GM21390 (cell line): ENCODE results near the gene CACNA2D2.

ENCODE experiments used
- ATAC-seq: cut with Tn5 transposase; IDR thresholded peaks from one replicate; pipeline ENCODE4 v1.9.1; 2021; ENCODE audit not compliant: unreplicated experiment

Gene CACNA2D2

DNA sequence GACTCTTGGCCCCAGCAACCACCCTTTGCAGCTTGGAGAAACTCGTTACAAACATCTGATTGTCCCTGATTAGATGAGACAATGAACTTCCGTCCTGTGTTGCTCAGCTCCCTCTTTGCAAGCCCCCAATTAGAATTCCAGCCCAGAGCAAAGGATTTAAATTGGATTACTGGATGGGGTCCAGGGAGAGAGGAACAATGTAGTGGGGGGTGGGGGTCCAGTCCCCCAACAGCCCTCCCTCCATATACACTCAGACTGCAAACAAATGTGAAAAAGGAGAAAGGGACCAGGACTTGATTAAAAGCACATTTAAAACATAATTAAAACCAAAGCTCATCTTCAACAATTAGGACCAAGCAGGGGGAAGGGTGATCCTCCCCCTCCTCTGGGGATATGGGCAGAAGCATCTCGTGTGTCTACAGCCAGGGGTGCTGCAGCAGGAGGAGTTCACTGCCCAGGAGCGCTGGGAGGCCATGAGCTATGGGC is 72.4 kb downstream of the CACNA2D2 start:
- no peak for ATAC-seq

DNA sequence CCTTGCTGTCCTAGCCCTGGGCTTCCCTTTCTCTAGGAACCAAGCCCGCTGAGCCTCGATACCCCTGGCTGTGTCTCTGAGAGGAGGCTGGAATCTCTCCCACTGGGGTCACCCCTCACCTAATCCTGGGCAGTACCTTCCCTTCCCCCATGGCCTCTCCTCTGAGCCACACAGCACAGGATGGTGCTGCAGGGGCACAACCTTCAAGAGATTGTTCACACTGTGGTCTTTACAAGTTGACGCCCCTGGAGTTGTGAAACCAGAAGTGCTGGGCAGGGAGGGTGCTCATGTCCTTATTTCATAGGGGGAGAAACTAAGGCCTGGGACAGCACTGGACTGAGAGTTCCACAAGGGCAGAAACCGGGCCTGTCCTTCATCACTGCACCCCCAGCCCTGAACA is 73.2 kb downstream of the CACNA2D2 start:
- no peak for ATAC-seq

GRCh38 chr3:50428007-50428633 is 75.3 kb downstream of the CACNA2D2 start:
- ATAC-seq, result no peak

DNA sequence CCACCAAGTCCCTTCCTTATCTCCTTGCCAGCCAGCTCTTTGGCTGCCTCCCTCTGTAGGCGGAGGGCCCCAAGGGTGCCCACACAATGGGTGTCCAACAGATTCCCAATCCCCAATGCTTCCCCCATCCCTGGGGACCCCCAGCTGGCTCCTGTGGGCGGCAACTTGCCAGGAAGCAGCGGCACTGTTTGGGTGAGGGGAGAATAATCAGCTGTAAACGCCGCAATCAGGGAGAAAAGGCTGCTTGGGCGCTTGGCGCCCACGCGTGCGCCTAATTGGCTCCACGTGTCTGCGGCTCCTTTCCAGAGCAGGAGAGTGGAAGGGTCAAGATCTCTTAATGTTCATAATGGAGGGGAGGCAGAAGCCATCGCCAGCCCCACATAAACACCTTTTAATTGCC is 76.2 kb downstream of the CACNA2D2 start:
- no peak for ATAC-seq

DNA sequence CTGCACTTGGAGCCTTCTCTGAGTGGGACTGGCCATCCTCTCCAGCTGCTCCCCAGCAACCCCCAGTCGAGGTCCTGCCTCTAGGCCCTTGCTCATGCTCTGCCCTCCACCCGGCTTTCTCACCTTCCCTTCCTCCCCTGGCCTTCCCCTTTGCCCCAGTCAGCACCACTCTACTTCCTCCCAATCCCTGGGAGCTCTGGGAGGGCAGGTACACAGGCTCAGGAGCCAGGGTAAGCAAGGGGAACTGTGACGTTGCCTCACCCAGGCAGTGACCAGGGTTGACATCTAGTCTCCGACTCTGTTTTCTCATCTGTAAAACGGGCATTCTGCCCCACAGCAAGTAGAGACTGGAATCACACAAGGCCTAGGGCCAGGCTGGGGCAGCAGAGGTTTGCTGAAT is 77.5 kb downstream of the CACNA2D2 start:
- no peak for ATAC-seq

DNA sequence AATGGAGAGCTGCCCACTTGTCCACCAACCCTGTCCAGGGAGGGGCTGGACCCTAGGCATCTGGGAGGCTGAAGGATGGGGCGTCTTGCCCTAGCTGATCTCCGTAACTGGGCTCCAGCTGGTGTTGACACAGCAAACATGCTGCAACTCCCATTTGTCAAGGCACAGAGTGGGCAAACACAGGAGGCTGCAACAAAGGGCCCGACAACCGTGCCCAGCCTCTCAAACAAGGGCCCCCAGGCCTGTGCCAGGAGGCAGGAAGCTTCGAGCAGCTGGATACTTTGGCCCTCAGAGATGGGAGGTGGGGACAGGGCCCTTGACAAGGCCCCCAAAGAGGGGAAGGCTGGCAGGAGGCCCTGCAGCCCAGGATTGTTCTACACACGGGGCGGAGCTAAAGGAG is 79.9 kb downstream of the CACNA2D2 start:
- no peak for ATAC-seq

DNA sequence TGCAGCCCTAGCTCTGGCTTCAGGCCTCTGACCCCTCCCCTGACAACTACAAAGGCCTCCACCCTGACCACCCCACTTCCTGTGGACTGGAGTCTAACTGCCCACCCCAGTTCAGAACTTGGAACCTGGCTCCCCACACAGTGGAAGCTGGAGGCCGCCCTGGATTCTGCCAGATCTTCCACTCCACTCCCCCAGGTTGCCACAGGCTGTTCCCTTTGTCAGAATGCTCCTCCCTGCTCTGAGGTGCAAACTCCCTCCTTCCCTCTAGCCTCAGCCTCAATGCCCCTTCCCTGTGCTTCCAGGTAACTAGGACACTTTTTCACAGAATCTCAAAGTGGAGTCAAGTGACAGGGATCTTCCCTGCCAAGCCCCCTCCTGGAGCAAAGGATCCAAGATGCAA is 81.3 kb downstream of the CACNA2D2 start:
- no peak for ATAC-seq

GRCh38 chr3:50419595-50420370 is 83.7 kb downstream of the CACNA2D2 start:
- no peak for ATAC-seq

- ATAC-seq, result no peak
Measured at GRCh38 chr3:50418850-50419249, 84.6 kb downstream of the CACNA2D2 start.

DNA sequence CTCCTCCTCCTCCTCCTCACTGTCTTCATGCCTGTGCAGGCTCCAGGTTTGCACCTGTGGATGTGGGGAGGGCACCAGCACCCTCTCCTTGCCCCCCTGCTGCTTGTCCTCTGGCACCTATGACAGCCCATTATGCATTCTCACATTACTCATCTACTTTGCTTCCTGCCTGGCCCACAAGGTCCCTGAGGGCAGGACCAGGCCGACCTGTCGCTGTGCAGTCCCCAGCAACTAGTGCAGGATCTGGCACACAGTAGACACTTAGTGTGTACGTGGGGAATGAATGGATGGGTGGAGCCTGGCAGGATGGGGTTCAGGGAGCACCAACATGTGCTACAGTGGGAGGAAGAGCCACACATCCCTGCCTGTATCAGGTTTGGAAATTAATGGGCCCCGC is 85.8 kb downstream of the CACNA2D2 start:
- no peak for ATAC-seq

DNA sequence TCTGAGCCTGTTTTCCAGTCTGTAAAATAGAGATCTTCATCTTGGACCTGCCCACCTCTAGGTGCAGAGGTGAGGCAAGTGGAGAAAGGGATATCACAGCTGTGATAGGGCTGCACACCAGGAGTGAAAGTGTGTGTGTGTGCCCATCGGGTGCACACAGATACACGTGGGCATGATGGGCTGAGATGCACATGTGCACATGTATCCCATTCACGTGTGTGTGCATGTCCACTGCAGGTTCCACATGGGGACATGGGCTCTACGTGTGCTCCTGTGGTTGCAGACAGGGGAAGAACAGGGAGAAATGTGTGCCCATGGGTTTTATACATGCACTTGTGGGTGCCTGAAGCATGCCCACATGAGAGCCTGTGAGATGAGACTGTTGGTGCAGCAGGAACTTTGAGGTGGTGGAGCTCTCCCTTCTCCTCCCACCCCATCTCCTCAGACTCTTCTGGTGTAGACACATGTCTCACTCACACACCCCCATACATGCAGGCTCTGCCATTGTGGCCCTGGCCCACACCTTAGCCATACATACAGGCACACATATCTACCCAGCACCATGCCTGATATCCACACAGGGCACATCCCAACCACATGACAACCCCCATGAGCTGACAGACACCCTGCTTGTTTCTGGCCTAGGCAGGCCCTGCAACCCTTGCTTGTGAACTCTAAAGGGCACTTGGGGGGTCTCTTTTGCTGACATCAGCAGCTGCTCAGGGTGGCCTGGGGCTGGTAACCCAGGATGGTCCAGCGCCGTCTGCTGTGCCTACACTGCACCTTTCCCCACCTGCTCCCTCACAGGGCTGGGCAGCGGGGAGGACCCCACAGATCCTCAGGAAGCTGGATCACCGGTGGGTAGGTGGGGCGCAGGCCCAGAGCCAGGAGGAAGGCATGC is 86.4 kb downstream of the CACNA2D2 start:
- no peak for ATAC-seq

DNA sequence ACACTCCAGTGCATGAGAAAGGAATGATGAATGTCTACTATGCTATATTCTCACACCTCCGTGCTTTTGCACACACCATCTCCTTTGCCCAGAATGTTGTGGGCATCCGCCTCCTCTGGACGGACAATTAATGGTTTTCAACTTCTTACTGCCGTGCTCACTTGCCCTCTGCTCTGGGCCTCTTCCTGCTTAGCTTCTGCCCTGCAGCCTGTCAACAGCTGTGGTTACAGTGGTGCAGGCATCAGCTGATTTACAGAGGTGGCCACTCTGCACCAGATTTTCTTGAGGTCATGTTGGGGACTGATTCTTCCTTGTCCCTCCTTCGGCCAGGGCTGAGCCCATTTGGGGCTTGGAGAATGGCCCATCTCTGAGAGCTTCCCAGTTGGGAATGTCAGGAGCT is 87.6 kb downstream of the CACNA2D2 start:
- ATAC-seq, result no peak

DNA sequence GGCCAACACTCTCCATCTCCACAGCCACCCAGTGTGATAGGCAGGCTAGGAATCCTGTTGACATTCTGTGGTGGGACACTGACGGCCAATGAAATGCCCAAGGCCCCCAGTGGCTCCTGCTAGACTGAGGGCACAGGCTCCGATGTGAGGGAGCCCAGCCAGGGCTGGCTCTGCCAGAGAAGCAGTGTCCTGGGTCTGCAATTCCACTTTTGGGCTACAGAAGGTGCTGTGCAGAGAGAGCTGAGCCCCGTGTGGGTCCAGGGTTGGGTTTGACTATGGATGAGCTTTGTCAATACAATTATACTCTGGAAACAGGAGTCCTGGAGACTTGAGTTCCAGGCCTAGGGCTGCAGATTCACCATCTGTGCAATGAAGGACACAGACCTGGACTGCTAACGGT is 88.4 kb downstream of the CACNA2D2 start:
- ATAC-seq, result no peak

GRCh38 chr3:50414616-50415015 is 88.8 kb downstream of the CACNA2D2 start:
- ATAC-seq, result no peak

- no peak for ATAC-seq
Measured at GRCh38 chr3:50412231-50412754, 91.1 kb downstream of the CACNA2D2 start.

DNA sequence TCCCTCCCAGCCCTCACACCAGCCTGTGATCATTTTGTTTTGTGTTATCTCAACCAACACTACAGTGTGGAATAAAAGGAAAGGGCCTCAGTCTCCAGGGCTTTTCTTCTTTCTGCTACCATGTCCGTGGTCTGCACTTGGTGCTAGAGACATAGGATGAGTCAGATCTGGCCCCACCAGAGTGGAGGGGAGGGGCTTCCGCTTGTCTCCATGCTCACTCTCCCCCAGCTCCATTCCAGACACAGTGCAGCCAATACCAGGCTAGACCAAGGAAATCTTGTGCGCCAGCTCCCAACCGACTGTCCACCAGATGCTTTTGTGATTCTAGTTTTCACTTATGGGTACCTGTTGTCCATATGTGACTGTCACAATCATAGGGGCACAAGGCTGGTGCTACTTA is 92.2 kb downstream of the CACNA2D2 start:
- ATAC-seq, result no peak

GRCh38 chr3:50410608-50411139 is 92.8 kb downstream of the CACNA2D2 start:
- ATAC-seq, result no peak

DNA sequence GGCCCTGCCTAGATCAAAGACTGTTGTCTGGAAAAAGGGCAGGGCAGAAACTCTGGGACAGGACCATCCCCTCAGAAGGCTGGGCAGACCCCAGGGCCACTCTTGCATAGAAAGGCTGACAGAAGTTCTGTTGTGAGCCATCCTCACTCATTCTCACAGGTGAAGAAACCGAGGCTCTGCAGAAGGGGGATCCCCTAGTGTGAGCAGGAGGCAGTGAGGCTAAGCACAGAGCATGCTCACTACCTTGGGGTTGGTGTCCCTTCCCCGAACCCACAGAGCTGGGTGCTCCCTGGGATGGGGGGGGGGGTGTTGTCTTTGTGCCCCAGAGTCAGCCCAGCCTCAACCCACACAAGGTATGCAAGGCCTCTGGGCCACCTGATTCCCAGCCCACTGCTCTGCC is 93.2 kb downstream of the CACNA2D2 start:
- ATAC-seq, result no peak

DNA sequence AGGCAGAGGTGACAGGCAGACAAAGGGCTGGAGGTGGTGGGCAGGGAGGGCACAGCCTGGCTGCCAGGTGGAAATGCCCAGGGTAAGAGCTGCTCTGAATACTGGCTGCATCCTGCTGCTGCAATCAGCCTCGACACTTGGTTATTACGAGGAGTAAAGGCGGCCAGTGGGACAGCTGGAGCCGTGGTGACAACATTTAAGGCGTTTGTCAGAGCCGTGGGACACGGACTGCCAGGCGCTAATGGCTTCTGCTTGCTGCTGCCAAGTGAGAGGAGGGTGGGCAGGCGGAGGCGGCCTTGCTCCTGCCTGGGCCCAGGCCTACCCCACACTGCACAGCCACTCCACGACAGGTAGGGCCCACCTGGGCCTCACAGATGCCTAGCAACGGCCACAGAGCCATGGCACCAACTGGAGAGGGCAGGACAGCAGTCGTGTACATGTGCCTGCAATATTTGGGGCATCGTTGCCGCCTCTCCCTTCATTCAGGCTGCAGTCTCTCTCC is 94.9 kb downstream of the CACNA2D2 start:
- no peak for ATAC-seq

DNA sequence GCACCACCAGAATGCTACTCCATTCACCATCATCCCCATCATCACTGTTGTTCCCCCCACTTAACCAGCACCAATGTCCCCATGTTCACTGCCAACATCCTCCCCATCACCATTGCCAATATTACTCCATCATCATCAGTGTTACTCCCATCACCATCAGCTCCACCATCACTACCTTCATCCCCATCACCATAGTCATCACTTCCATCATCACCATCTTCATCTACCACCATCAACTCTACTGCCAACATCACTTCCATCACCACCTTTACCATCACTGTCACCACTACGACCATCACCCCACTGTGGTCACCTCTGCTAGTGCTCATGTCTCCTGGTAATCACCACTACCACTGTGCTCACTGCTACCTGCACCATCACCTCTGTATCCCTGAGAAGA is 96.9 kb downstream of the CACNA2D2 start:
- no peak for ATAC-seq

DNA sequence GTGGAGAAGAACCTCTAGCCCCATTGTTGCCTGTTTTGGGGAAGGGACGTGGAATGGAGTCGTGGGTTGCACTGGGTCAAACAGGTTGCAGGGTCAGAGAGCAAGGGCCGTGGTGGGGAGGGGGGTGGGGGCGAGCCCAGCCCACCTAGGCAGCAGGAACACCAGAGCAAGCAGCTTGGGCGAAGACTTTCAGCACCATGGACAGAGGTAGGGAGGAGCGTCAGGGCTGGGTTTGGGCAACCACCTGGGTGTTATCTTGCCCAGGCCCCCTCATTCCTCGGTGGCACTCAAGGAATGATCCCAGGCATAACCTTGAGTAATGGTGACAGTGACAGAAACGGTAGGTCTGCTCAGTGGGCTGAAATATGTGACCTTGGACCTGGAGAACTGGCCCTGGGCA is 98.2 kb downstream of the CACNA2D2 start:
- ATAC-seq, result no peak
